ENCODE data around the gene SDHAF2. TPM values are rescaled to one million over a fixed set of nuclear protein-coding genes. Genes with fewer than 3 reads are reported as not detected.
"Not testable (repeated sequence)": the region's sequence is repeated elsewhere in the genome, so short reads cannot be mapped to it uniquely, and the experiment has no call there.

SDHAF2 gene
- total RNA-seq, 1 donor from 2014 or later: 13.6 TPM

DNA sequence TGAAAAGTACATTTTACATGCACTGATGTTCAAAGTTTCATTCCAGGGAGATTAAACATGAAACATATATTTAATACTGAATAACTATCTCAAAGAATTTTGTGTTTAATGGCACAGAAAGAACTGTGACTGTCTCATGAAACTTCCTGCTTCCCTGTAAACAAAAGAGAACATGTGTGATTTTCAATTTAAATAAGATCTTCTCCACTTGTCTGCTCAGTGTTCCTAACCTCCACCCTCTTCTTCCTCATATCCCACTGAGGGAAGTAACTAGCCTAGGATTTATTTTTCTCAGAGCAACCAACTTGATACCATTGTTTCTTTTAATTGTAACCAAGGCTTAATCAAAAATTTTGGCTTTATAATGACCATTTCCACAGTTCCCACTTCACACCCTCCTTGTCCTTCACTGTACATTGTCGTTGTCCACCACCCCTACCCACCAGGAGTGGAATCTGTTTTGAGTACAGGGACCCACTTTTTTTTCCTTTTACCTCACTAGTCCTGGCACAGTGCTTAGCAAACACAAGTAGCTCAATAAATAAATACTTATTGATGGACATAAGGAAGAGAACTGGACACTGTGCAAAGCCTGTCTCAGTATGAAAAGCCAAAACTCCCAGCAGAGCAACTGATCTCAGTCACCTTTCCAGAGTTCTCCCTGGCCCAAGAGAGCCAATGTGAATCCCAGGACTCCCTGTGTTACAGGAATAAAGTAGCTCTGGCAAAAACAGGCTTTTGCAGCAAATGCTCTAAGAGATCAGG is 4.4 kb upstream of the SDHAF2 start:
- intact Hi-C loops (cut with DNase I): no loop called here
- TF ChIP-seq, protein P1, sequence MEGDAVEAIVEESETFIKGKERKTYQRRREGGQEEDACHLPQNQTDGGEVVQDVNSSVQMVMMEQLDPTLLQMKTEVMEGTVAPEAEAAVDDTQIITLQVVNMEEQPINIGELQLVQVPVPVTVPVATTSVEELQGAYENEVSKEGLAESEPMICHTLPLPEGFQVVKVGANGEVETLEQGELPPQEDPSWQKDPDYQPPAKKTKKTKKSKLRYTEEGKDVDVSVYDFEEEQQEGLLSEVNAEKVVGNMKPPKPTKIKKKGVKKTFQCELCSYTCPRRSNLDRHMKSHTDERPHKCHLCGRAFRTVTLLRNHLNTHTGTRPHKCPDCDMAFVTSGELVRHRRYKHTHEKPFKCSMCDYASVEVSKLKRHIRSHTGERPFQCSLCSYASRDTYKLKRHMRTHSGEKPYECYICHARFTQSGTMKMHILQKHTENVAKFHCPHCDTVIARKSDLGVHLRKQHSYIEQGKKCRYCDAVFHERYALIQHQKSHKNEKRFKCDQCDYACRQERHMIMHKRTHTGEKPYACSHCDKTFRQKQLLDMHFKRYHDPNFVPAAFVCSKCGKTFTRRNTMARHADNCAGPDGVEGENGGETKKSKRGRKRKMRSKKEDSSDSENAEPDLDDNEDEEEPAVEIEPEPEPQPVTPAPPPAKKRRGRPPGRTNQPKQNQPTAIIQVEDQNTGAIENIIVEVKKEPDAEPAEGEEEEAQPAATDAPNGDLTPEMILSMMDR (IDR thresholded peaks at IDR 0.05): no peak

DNA sequence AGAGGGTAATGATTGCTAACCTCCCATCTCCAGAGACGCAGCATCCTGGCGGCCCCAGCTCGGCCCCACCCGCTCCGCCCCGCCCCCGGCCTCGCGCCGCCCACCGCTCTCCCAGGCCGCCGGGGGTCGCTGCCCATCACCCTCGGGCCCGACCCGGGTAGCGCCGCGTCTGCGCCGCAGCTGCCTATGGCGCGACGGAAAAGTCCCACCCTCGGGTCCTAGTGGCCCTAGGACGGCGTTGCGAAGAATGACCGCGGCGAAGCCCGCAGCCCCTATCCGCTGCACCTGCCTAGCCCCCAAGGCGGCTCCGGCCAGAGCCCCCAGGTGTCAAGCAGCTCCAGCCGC is 606 bp upstream of the SDHAF2 start:
- no peaks in the 10 kb centered on the region for H3K27me3 ChIP-seq
- peak in 1 of 2 donors; percentile 82 for DNase-seq (ENCODE audit: low spot score in 2 of 2)
- peaks cover 25 to 42% of the 10 kb centered on the region in 2 donors for H3K36me3 ChIP-seq
- intact Hi-C loops (cut with DNase I): loop anchor here (2.0 kb wide), 1 partner anchor 97 kb away; the partner anchor contains the start of genes DDB1 and TKFC
- peak overlapping the region; percentile 70 to 77 for H3K4me3 ChIP-seq
- H3K4me1 ChIP-seq: peaks cover 0 to 10% of the 10 kb centered on the region in 2 donors
- no peaks in the 10 kb centered on the region for H3K9me3 ChIP-seq
- H3K27ac ChIP-seq: peak overlapping the region; percentile 98 to 99
- TF ChIP-seq, protein P1 (IDR thresholded peaks at IDR 0.05): no peak

More for the DNA sequence above, 4.4 kb upstream of the SDHAF2 start:
- peaks cover 45 to 66% of the 10 kb centered on the region in 2 donors for H3K36me3 ChIP-seq
- no peak overlapping the region for H3K27ac ChIP-seq
- DNase-seq (ENCODE audit: low spot score in 2 of 2): no peak
- no peaks in the 10 kb centered on the region for H3K9me3 ChIP-seq
- H3K27me3 ChIP-seq: no peaks in the 10 kb centered on the region
- H3K4me1 ChIP-seq: peaks cover 0 to 11% of the 10 kb centered on the region in 2 donors
- H3K4me3 ChIP-seq: no peak overlapping the region

DNA sequence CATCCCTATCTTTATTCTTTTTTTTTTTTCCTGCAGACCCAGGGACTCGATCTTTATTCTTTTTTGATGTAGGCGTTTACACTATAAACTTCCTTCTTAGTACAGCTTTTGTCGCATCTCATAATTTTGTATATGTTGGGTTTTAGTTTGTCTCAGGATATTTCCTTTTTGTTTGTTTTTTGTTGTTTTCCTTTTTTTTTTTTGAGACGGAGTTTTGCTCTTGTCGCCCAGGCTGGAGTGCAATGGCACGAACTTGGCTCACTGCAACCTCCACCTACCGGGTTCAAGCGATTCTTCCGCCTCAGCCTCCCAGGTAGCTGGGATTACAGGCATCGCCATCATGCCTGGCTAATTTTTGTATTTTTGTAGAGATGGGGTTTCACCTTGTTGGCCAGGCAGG is 915 bp downstream of the SDHAF2 start:
- Histone ChIP-seq H3K4me1 (peaks cover 0 to 16% of the 10 kb centered on the region in 2 donors), H3K36me3 (peaks cover 16 to 27% of the 10 kb centered on the region in 2 donors), H3K4me3 (peak overlapping the region; percentile 70 to 77)
- H3K27ac ChIP-seq; intact Hi-C loops (cut with DNase I); H3K9me3 ChIP-seq; H3K27me3 ChIP-seq; DNase-seq (ENCODE audit: low spot score in 2 of 2): not testable (repeated sequence)

DNA sequence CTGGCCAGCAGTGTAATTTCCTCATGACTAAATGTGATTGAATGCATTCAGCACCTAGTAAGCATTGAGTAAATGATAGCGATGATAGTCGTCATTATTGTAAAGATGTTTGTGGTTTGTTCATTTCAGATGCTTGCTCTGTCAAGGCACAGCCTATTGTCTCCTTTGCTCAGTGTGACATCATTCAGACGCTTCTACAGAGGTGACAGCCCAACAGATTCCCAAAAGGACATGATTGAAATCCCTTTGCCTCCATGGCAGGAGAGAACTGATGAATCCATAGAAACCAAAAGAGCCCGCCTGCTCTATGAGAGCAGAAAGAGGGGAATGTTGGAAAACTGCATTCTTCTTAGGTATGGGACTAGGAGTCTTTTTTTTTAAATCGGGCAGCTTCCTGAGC is 7.6 kb downstream of the SDHAF2 start:
- no peak for DNase-seq (ENCODE audit: low spot score in 2 of 2)
- intact Hi-C loops (cut with DNase I): no loop called here
- H3K27ac ChIP-seq: no peak overlapping the region
- TF ChIP-seq, protein P1 (IDR thresholded peaks at IDR 0.05): no peak
- H3K9me3 ChIP-seq: no peaks in the 10 kb centered on the region
- H3K27me3 ChIP-seq: no peaks in the 10 kb centered on the region
- peaks cover 0 to 6% of the 10 kb centered on the region in 2 donors for H3K4me1 ChIP-seq
- peaks cover 45 to 56% of the 10 kb centered on the region in 2 donors for H3K36me3 ChIP-seq
- H3K4me3 ChIP-seq: no peak overlapping the region

DNA sequence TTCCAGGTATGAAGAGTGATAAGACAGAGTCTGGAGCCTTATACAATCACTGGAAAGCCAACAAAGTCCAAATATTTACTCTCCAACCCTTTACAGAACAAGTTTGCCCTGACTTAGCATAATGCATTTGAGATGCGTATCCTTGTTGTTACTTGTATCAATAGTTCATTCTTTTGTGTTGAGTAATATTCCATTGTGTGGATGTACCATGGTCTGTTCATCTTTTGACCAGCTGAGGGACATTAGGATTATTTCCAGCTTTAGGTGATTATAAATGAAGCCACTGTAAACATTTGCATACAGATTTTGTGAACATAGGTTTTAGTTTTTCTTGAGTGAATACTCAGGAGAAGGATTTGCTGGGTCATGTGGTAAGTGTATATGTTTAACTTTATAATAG is 9.7 kb downstream of the SDHAF2 start:
- TF ChIP-seq, protein P1 (IDR thresholded peaks at IDR 0.05): no peak
- intact Hi-C loops (cut with DNase I): loop anchor here (10.0 kb wide), 1 partner anchor 145 kb away; the partner anchor contains the start of gene SYT7
- H3K36me3 ChIP-seq: peaks cover 45 to 60% of the 10 kb centered on the region in 2 donors
- no peak for DNase-seq (ENCODE audit: low spot score in 2 of 2)
- no peaks in the 10 kb centered on the region for H3K9me3 ChIP-seq
- H3K27ac ChIP-seq: no peak overlapping the region
- H3K4me1 ChIP-seq: peaks cover 0 to 6% of the 10 kb centered on the region in 2 donors
- no peak overlapping the region for H3K4me3 ChIP-seq
- no peaks in the 10 kb centered on the region for H3K27me3 ChIP-seq

DNA sequence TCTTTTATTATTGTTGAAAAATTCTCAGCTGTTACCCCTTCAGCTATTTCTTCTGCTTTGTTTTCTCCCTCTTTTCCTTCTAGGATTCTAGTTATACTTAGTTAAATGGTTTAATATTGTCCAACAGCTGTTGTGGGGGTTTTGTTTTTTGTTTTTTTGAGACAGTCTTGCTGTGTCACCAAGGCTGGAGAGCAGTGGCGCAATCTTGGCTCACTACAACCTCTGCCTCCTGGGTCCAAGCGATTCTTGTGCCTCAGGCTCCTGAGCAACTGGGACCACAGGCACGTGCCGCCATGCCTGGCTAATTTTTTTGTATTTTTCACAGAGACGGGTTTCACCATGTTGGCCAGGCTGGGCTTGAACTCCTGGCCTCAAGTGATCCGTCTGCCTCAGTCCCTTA is 12.7 kb downstream of the SDHAF2 start:
- H3K36me3 ChIP-seq: peaks cover 42 to 69% of the 10 kb centered on the region in 2 donors
- no peaks in the 10 kb centered on the region for H3K9me3 ChIP-seq
- H3K4me3 ChIP-seq: no peak overlapping the region
- peaks cover 5 to 16% of the 10 kb centered on the region in 2 donors for H3K4me1 ChIP-seq
- H3K27ac ChIP-seq: no peak overlapping the region
- intact Hi-C loops (cut with DNase I): loop anchor here (10.0 kb wide), 1 partner anchor 142 kb away; the partner anchor contains the start of gene SYT7
- no peak for DNase-seq (ENCODE audit: low spot score in 2 of 2)
- TF ChIP-seq, protein P1 (IDR thresholded peaks at IDR 0.05): no peak
- H3K27me3 ChIP-seq: no peaks in the 10 kb centered on the region
